Suppressor macrophage treated with lipopolysaccharide for 4 hours (primary cell): Measurements from ENCODE around the gene PERP.
"Not testable (repeated sequence)": the region's sequence is repeated elsewhere in the genome, so short reads cannot be mapped to it uniquely, and the experiment has no call there.

Source experiments
- DNase-seq: peaks from one replicate; pipeline ENCODE4 v3.0.0-alpha.2; 2020

Gene PERP

GRCh38 chr6:138107078-138107751 is at the start of gene PERP:
TSS of gene PERP (minus strand) at chr6:138107419. CDS start at chr6:138107340, 79 bp downstream.
- DNase-seq, result peak; percentile 46

GRCh38 chr6:138155443-138155842 is 48.2 kb upstream of the PERP start:
- no peak for DNase-seq

- DNase-seq, result no peak
These were observed 39.3 kb upstream of the PERP start for GRCh38 chr6:138146544-138146943.

- no peak for DNase-seq
These were observed 38.2 kb upstream of the PERP start for GRCh38 chr6:138145402-138145801.

- no peak for DNase-seq
These were observed 35.6 kb upstream of the PERP start for GRCh38 chr6:138142806-138143205.

- DNase-seq, result no peak
These were observed 22.0 kb upstream of the PERP start for GRCh38 chr6:138129190-138129589.

- no peak for DNase-seq
These were observed 20.9 kb upstream of the PERP start for GRCh38 chr6:138128096-138128495.

- no peak for DNase-seq
These were observed 16.9 kb upstream of the PERP start for GRCh38 chr6:138124096-138124495.

- DNase-seq, result no peak
These were observed 12.8 kb upstream of the PERP start for GRCh38 chr6:138119976-138120375.

- DNase-seq, result not testable (repeated sequence)
These were observed 12.0 kb upstream of the PERP start for GRCh38 chr6:138119229-138119628.

- DNase-seq, result no peak
These were observed 10.2 kb upstream of the PERP start for GRCh38 chr6:138117376-138117914.

- DNase-seq, result no peak
These were observed 9.4 kb upstream of the PERP start for GRCh38 chr6:138116661-138116999.

GRCh38 chr6:138115877-138116660 is 8.8 kb upstream of the PERP start:
- peak; percentile 80 for DNase-seq

- DNase-seq, result no peak
These were observed 8.0 kb upstream of the PERP start for GRCh38 chr6:138115201-138115600.

- DNase-seq, result no peak
These were observed 6.5 kb upstream of the PERP start for GRCh38 chr6:138113588-138114210.

- DNase-seq, result no peak
These were observed 3.0 kb upstream of the PERP start for GRCh38 chr6:138110229-138110628.

- DNase-seq, result peak; percentile 80
These were observed 2.1 kb upstream of the PERP start for GRCh38 chr6:138109042-138109997.

GRCh38 chr6:138107752-138108592 is 753 bp upstream of the PERP start:
- no peak for DNase-seq

- DNase-seq, result no peak
These were observed 548 bp downstream of the PERP start for GRCh38 chr6:138106665-138107077.

- no peak for DNase-seq
These were observed 1.1 kb downstream of the PERP start for GRCh38 chr6:138105880-138106664.

- DNase-seq, result no peak
These were observed 1.8 kb downstream of the PERP start for GRCh38 chr6:138105446-138105845.
